HG03354 (cell line): ENCODE data around the gene CD207.
"Not testable (repeated sequence)": the region's sequence is repeated elsewhere in the genome, so short reads cannot be mapped to it uniquely, and the experiment has no call there.

Experiments
- ATAC-seq: cut with Tn5 transposase; IDR thresholded peaks from one replicate; pipeline ENCODE4 v1.9.1; 2021; ENCODE audit warnings: mild to moderate bottlenecking; ENCODE audit not compliant: unreplicated experiment, poor library complexity, severe bottlenecking

Gene CD207

GRCh38 chr2:70797996-70798395 is 37.6 kb downstream of the CD207 start:
- ATAC-seq = not testable (repeated sequence)

DNA sequence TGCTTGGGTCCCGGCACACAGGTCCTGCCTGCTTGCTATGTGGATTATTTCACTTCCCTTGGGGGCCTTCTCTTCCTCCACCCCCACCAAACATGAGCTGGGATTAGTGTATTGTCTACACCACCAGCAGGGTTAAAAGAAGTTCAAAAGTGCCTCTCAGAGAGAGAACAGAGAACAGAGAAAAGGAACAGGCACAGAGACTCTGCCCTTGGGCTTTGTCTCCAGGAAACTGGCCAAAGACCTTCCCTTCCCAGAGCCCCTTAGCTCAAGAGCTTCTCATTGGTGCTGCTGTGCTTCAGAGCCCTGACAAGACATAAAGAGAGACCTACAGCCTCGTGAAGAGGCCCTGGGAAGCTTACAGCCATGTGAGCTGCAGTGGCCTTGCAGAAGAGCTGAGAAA is 38.1 kb downstream of the CD207 start:
- no peak for ATAC-seq

DNA sequence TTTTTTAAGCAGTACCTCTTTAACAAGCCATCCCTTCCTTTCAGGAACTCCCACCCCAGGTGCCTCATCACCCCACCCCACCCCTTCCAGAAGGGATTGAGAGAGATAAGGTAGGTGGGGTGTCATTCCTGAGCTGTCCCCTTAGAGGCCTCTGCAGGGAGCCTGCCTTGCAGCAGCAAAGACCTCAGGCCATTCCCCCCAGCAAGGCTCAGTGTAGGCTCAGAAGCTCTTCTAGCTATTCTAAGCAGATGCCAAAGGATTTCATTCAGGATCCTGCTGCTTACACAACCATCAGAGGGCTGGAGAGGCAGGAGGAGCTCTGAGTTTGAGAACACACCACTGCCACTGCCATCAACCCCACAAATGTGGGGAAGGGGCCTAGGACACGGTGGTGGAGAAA is 39.4 kb downstream of the CD207 start:
- ATAC-seq = no peak

GRCh38 chr2:70795164-70795995 is 40.2 kb downstream of the CD207 start:
- no peak for ATAC-seq

DNA sequence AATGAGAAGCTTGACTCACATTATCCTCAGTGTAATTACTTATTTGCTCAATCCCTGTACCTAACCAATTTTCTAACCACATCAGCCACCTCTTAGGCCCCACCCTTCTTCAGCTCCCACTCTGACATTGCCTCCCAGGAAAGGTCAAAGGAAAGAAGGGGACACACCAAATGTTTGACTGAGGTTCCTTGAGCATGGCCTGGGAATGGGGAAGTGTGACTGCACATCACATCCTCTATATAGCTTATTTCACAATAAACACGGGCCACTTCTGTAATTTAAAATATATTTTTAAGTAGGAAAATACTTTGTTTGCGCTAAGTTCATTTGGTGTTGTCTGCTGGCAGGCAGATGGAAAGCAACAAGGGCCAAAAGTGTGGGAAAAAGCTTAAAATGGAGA is 42.2 kb downstream of the CD207 start:
- no peak for ATAC-seq

GRCh38 chr2:70790136-70790828 is 45.3 kb downstream of the CD207 start, which contains the start of gene FIGLA:
Gene FIGLA, minus strand, starts transcription at chr2:70790643. Its CDS starts 5 bp downstream, at chr2:70790638.
- no peak for ATAC-seq

GRCh38 chr2:70789304-70790135 is 46.1 kb downstream of the CD207 start:
- peak; percentile 55 for ATAC-seq

GRCh38 chr2:70785137-70785911 is 50.3 kb downstream of the CD207 start:
- ATAC-seq = peak; percentile 53

DNA sequence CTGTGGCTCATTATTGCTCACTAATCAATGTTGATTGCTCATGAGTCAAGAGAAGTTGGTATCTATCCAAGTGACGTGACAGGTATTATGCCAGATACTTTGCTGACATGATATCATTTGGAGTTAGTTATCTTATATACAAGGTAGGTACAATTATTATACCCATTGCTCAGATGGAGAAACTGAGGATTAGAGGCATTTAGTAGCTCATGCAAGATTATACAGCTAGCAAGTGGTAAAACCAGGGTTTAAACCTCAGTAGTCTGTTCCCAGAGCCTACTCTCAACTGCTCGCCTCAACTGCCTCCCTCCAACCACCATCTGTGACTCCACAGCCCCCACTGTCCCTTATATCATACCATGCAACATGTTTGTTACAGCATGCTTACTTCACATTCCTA is 51.3 kb downstream of the CD207 start:
- ATAC-seq = no peak
